ENCODE data around the gene PAK1.
"Not testable (repeated sequence)": the region's sequence is repeated elsewhere in the genome, so short reads cannot be mapped to it uniquely, and the experiment has no call there.

PAK1 gene

GRCh38 chr11:77397631-77398030 is 76.3 kb downstream of the PAK1 start:
- no peaks in the 10 kb centered on the region for H3K9me3 ChIP-seq (ENCODE audit: control insufficient read depth, insufficient read depth, low read length)

GRCh38 chr11:77396911-77397310 is 77.0 kb downstream of the PAK1 start:
- no peak overlapping the region for H3K9ac ChIP-seq (ENCODE audit: low read depth, low read length)
- no peaks in the 10 kb centered on the region for H3K36me3 ChIP-seq (ENCODE audit: insufficient read depth, low read length)
- no peaks in the 10 kb centered on the region for H3K9me3 ChIP-seq (ENCODE audit: control insufficient read depth, insufficient read depth, low read length)
- H3K4me1 ChIP-seq (ENCODE audit: insufficient read depth, low read length), result peaks cover 18% of the 10 kb centered on the region

More at GRCh38 chr11:77397631-77398030, 76.3 kb downstream of the PAK1 start:
- Histone ChIP-seq H3K9ac (ENCODE audit: low read depth, low read length) (no peak overlapping the region), H3K36me3 (ENCODE audit: insufficient read depth, low read length) (no peaks in the 10 kb centered on the region), H3K4me1 (ENCODE audit: insufficient read depth, low read length) (peaks cover 25% of the 10 kb centered on the region)

GRCh38 chr11:77396305-77396704 is 77.6 kb downstream of the PAK1 start:
- no peaks in the 10 kb centered on the region for H3K9me3 ChIP-seq (ENCODE audit: control insufficient read depth, insufficient read depth, low read length)
- no peak overlapping the region for H3K9ac ChIP-seq (ENCODE audit: low read depth, low read length)
- H3K36me3 ChIP-seq (ENCODE audit: insufficient read depth, low read length), result peaks cover 2% of the 10 kb centered on the region; the same call in 1 of the 2 replicates
- peaks cover 17% of the 10 kb centered on the region for H3K4me1 ChIP-seq (ENCODE audit: insufficient read depth, low read length)

GRCh38 chr11:77395460-77396173 is 78.3 kb downstream of the PAK1 start:
- H3K36me3 ChIP-seq (ENCODE audit: insufficient read depth, low read length), result peaks cover 2% of the 10 kb centered on the region; the same call in 1 of the 2 replicates
- no peak overlapping the region for H3K9ac ChIP-seq (ENCODE audit: low read depth, low read length)
- H3K9me3 ChIP-seq (ENCODE audit: control insufficient read depth, insufficient read depth, low read length), result no peaks in the 10 kb centered on the region
- peaks cover 17% of the 10 kb centered on the region for H3K4me1 ChIP-seq (ENCODE audit: insufficient read depth, low read length)

DNA sequence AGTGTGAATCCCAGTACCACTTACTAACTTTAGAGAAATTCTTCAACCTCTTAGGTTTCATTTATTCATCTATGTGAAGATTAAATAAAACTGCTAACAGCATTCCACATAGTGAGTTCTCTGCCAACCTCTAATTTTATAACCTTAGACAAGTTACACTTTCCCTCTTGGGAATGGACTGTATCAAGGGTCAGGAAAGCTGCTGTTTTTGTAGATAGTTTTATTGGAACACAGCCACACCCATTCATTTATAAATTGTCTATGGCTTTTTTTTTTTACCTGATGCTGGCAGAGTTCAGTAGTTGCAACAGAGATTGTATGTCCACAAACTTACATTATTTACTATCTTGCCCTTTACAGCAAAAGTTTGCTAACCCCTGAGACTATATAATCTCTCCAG is 81.1 kb downstream of the PAK1 start:
- H3K36me3 ChIP-seq (ENCODE audit: insufficient read depth, low read length), result peaks cover 2% of the 10 kb centered on the region; the same call in 1 of the 2 replicates
- H3K9ac ChIP-seq (ENCODE audit: low read depth, low read length), result no peak overlapping the region
- no peaks in the 10 kb centered on the region for H3K9me3 ChIP-seq (ENCODE audit: control insufficient read depth, insufficient read depth, low read length)
- H3K4me1 ChIP-seq (ENCODE audit: insufficient read depth, low read length), result peaks cover 16% of the 10 kb centered on the region; the same call in 1 of the 2 replicates

- peaks cover 5% of the 10 kb centered on the region for H3K36me3 ChIP-seq (ENCODE audit: insufficient read depth, low read length)
- H3K4me1 ChIP-seq (ENCODE audit: insufficient read depth, low read length), result no peaks in the 10 kb centered on the region
- no peak overlapping the region for H3K9ac ChIP-seq (ENCODE audit: low read depth, low read length)
Observed at GRCh38 chr11:77387701-77388100, 86.2 kb downstream of the PAK1 start.

GRCh38 chr11:77386178-77386577 is 87.7 kb downstream of the PAK1 start:
- H3K36me3 ChIP-seq (ENCODE audit: insufficient read depth, low read length), result peaks cover 3% of the 10 kb centered on the region; the same call in 1 of the 2 replicates

More at GRCh38 chr11:77387701-77388100, 86.2 kb downstream of the PAK1 start:
- no peaks in the 10 kb centered on the region for H3K9me3 ChIP-seq (ENCODE audit: control insufficient read depth, insufficient read depth, low read length)

DNA sequence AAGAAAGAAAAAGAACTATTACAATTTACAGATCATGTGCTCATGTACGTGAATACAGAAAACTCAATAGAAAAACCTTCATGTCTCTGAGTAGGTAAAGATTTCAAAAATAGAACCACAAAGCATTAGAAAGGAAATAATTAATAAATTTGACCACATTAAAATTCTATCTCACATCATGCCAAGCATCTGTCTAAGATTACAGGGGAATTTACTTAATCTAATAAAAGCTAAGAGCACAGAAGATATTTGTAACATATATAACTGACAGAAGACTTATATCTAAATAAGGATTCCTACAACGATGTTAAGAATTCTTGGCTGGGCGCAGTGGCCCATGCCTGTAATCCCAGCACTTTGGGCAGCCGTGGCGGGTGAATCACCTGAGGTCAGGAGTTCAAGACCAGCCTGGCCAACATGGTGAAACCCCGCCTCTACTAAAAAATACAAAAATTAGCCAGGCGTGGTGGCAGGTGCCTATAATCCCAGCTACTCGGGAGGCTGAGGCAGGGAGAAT is 88.6 kb downstream of the PAK1 start:
- not testable (repeated sequence) for H3K4me1 ChIP-seq (ENCODE audit: insufficient read depth, low read length); H3K36me3 ChIP-seq (ENCODE audit: insufficient read depth, low read length); H3K9ac ChIP-seq (ENCODE audit: low read depth, low read length); H3K9me3 ChIP-seq (ENCODE audit: control insufficient read depth, insufficient read depth, low read length)

More at GRCh38 chr11:77386178-77386577, 87.7 kb downstream of the PAK1 start:
- Histone ChIP-seq H3K9me3 (ENCODE audit: control insufficient read depth, insufficient read depth, low read length) (no peaks in the 10 kb centered on the region), H3K4me1 (ENCODE audit: insufficient read depth, low read length) (no peaks in the 10 kb centered on the region), H3K9ac (ENCODE audit: low read depth, low read length) (no peak overlapping the region)

DNA sequence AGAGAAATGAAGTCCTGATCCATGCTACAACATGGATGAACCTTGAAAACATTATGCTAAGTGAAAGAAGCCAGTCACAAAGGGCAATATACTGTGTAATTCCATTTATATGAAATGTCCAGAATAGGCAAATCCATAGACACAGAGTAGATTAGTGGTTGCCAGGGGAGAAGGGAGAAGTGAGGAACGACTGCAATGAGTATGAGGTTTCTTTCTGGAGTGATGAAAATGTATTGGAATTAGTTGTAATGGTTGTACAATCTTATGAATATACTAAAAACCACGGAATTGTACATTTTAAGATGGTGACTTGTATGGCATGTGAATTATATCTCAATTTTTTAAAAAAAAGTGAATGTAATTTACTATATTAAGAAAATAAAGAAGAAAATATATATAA is 89.3 kb downstream of the PAK1 start:
- Histone ChIP-seq H3K9me3 (ENCODE audit: control insufficient read depth, insufficient read depth, low read length) (no peaks in the 10 kb centered on the region), H3K9ac (ENCODE audit: low read depth, low read length) (no peak overlapping the region), H3K4me1 (ENCODE audit: insufficient read depth, low read length) (no peaks in the 10 kb centered on the region), H3K36me3 (ENCODE audit: insufficient read depth, low read length) (peaks cover 6% of the 10 kb centered on the region; the same call in 1 of the 2 replicates)

- H3K36me3 ChIP-seq (ENCODE audit: insufficient read depth, low read length); H3K9ac ChIP-seq (ENCODE audit: low read depth, low read length); H3K4me1 ChIP-seq (ENCODE audit: insufficient read depth, low read length); H3K9me3 ChIP-seq (ENCODE audit: control insufficient read depth, insufficient read depth, low read length): not testable (repeated sequence)
Observed at GRCh38 chr11:77383349-77383748, 90.5 kb downstream of the PAK1 start.

- no peaks in the 10 kb centered on the region for H3K4me1 ChIP-seq (ENCODE audit: insufficient read depth, low read length)
- no peaks in the 10 kb centered on the region for H3K9me3 ChIP-seq (ENCODE audit: control insufficient read depth, insufficient read depth, low read length)
- H3K36me3 ChIP-seq (ENCODE audit: insufficient read depth, low read length), result peaks cover 8% of the 10 kb centered on the region; the same call in 1 of the 2 replicates
- no peak overlapping the region for H3K9ac ChIP-seq (ENCODE audit: low read depth, low read length)
Observed at GRCh38 chr11:77381729-77382665, 91.9 kb downstream of the PAK1 start.

- no peak overlapping the region for H3K9ac ChIP-seq (ENCODE audit: low read depth, low read length)
- H3K4me1 ChIP-seq (ENCODE audit: insufficient read depth, low read length), result no peaks in the 10 kb centered on the region
- H3K9me3 ChIP-seq (ENCODE audit: control insufficient read depth, insufficient read depth, low read length), result no peaks in the 10 kb centered on the region
- peaks cover 8% of the 10 kb centered on the region; the same call in 1 of the 2 replicates for H3K36me3 ChIP-seq (ENCODE audit: insufficient read depth, low read length)
Observed at GRCh38 chr11:77379934-77380333, 94.0 kb downstream of the PAK1 start.

DNA sequence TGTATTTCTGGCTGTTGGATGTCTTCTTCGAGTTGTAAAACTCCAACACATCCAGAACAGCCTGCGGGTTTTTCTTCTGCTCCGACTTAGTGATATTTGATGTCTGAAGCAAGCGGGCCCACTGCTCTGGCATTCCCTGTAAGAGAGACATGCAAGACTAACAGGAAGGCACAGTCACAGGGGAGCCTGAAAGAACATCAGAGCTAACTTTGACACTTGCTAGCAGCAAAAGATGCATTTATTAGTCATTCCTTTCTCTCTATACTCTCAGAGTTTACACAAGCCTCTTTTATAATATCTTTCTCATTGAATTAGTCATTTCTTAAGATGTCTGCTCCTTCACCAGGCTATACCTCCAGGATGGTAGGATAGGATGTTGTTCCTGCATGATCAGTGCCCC is 94.6 kb downstream of the PAK1 start:
- peaks cover 14% of the 10 kb centered on the region for H3K36me3 ChIP-seq (ENCODE audit: insufficient read depth, low read length)
- no peaks in the 10 kb centered on the region for H3K4me1 ChIP-seq (ENCODE audit: insufficient read depth, low read length)
- no peak overlapping the region for H3K9ac ChIP-seq (ENCODE audit: low read depth, low read length)
- no peaks in the 10 kb centered on the region for H3K9me3 ChIP-seq (ENCODE audit: control insufficient read depth, insufficient read depth, low read length)

DNA sequence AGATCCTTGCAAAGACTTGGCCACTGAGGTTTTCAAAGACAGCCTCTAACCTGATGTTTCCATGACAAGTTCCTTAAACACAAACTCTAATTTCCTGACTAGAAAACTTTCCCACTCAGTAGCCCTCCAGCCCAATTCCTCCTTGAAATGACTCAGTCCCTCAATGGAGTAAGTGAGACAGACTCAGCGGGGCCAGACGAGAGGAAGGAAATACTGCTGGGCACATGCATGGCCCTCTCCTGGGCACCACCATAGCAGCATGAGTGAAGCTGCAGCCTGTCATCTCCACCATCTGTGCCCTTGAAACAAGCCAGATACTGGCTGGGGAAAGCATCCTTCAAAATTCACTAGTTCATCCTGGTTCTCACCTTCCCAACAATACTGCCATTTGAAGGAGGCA is 96.2 kb downstream of the PAK1 start:
- Histone ChIP-seq H3K9ac (ENCODE audit: low read depth, low read length) (no peak overlapping the region), H3K36me3 (ENCODE audit: insufficient read depth, low read length) (peaks cover 18% of the 10 kb centered on the region), H3K4me1 (ENCODE audit: insufficient read depth, low read length) (no peaks in the 10 kb centered on the region), H3K9me3 (ENCODE audit: control insufficient read depth, insufficient read depth, low read length) (no peaks in the 10 kb centered on the region)

All from ES-I3 (cell line).